PC-3 (cell line): ENCODE measurements around the gene ST6GALNAC5. TPM values are rescaled to one million over a fixed set of nuclear protein-coding genes. Genes with fewer than 3 reads are reported as not detected.

Source experiments
- ATAC-seq: fragments of 200-7000 bp; cut with Tn5 transposase; 2 replicates; pipeline ENCODE4 v1.9.1; 2020; ENCODE audit warnings: mild to moderate bottlenecking, moderate library complexity
- BruUV-seq: library from RNA; stranded (reverse); fragments of 400-500 nt; replicated peaks from 2 replicates; lab custom pipeline; 2021; lab: Mats Ljungman, UMichigan
- CTCF ChIA-PET: fragments of 300-600 bp; sonication (Branson Sonifier 250); formaldehyde crosslinking; loops from one replicate; lab custom pipeline; 2022; ENCODE audit warnings: antibody characterized with exemption; lab: Charles Lee
- POLR2A ChIA-PET: fragments of 300-600 bp; sonication (Branson Sonifier 250); formaldehyde crosslinking; loops from one replicate; lab custom pipeline; 2022; ENCODE audit warnings: antibody characterized with exemption; ENCODE audit not compliant: unreplicated experiment; lab: Charles Lee
- DNase-seq: peaks from one replicate; pipeline ENCODE4 v3.0.0-alpha.2; 2015
- H2AFZ ChIP-seq: fragments of 300-600 bp; sonication (generic); 2 replicates; pipeline ENCODE4 v1.6.0; 2016; ENCODE audit warnings: antibody characterized with exemption, low read length
- H3F3A ChIP-seq: fragments of 300-600 bp; sonication (generic); one replicate; pipeline ENCODE4 v1.6.0; 2017; ENCODE audit warnings: antibody characterized with exemption, low read length, control low read depth, mild to moderate bottlenecking; ENCODE audit not compliant: unreplicated experiment
- H3K27ac ChIP-seq: fragments of 300-600 bp; sonication (generic); 2 replicates; pipeline ENCODE4 v1.5.1; 2016; ENCODE audit warnings: mild to moderate bottlenecking, low read length
- H3K27me3 ChIP-seq: fragments of 300-600 bp; sonication (generic); 2 replicates; pipeline ENCODE4 v1.6.1; 2016; ENCODE audit warnings: low read length, mixed read lengths
- H3K36me3 ChIP-seq: fragments of 300-600 bp; sonication (generic); 2 replicates; pipeline ENCODE4 v1.6.1; 2016; ENCODE audit warnings: low read depth, mixed run types, low read length, mixed read lengths
- H3K4me1 ChIP-seq: fragments of 300-600 bp; sonication (generic); 2 replicates; pipeline ENCODE4 v1.5.1; 2016; ENCODE audit warnings: low read length; ENCODE audit not compliant: insufficient read depth
- H3K4me2 ChIP-seq: fragments of 300-600 bp; sonication (generic); 2 replicates; pipeline ENCODE4 v1.6.0; 2016; ENCODE audit warnings: low read length
- H3K4me3 ChIP-seq: fragments of 300-600 bp; sonication (generic); 2 replicates; pipeline ENCODE4 v1.5.1; 2016; ENCODE audit warnings: mild to moderate bottlenecking, low read length, mixed read lengths
- H3K79me2 ChIP-seq: fragments of 300-600 bp; sonication (generic); 2 replicates; pipeline ENCODE4 v1.6.1; 2017; ENCODE audit warnings: low read length, mixed read lengths
- H3K9ac ChIP-seq: fragments of 300-600 bp; sonication (generic); 2 replicates; pipeline ENCODE4 v1.6.0; 2016; ENCODE audit warnings: mild to moderate bottlenecking, low read length
- H3K9me2 ChIP-seq: fragments of 300-600 bp; sonication (generic); replicated peaks from 2 replicates; pipeline ENCODE4 v1.6.1; 2016; ENCODE audit warnings: mixed run types, low read length, mixed read lengths
- H3K9me3 ChIP-seq: fragments of 300-600 bp; sonication (generic); 2 replicates; pipeline ENCODE4 v1.6.1; 2016; ENCODE audit warnings: low read length, mixed read lengths
- H4K20me1 ChIP-seq: fragments of 300-600 bp; sonication (generic); 2 replicates; pipeline ENCODE4 v1.6.1; 2016; ENCODE audit warnings: low read length, mixed read lengths
- EZH2 ChIP-seq: fragments of 300-600 bp; sonication (generic); IDR thresholded peaks from one replicate; pipeline ENCODE4 v1.6.1; 2017; ENCODE audit warnings: antibody characterized with exemption, mild to moderate bottlenecking, low read length; ENCODE audit not compliant: unreplicated experiment
- EZH2phosphoT487 ChIP-seq: fragments of 300-600 bp; sonication (generic); IDR thresholded peaks from 2 replicates; pipeline ENCODE4 v1.6.1; 2018; ENCODE audit warnings: mild to moderate bottlenecking, antibody characterized with exemption, low read length, borderline replicate concordance
- intact Hi-C: fragments of 100-400 bp; cut with micrococcal nuclease; formaldehyde crosslinking; loops from 2 replicates; pipeline ENCODE4 v1.9.0; 2023
- total RNA-seq: library from RNA; depleted of rRNA; stranded (reverse); fragments of >200 nt; gene quantifications from 2 replicates; pipeline ENCODE4 v1.2.3, GENCODE V29; 2014
- TF ChIP-seq, protein P1 (sequence below): fragments of 300-600 bp; sonication (generic); conservative IDR thresholded peaks from 2 replicates; pipeline ENCODE4 v1.5.1; 2017; ENCODE audit warnings: antibody characterized with exemption, low read depth, mild to moderate bottlenecking, low read length

Gene ST6GALNAC5
- total RNA-seq, 1 experiment from 2014 or later, result 0.36 TPM

GRCh38 chr1:77015748-77016341 lies 148.6 kb downstream of the ST6GALNAC5 start:
- Histone ChIP-seq H3K9ac (no peak overlapping the region), H3K4me3 (no peak overlapping the region), H3K79me2 (no peaks in the 10 kb centered on the region), H3K4me1 (peaks cover 22% of the 10 kb centered on the region), H3K36me3 (no peaks in the 10 kb centered on the region), H3K27me3 (no peaks in the 10 kb centered on the region), H4K20me1 (no peaks in the 10 kb centered on the region), H3K9me3 (no peaks in the 10 kb centered on the region), H3K4me2 (no peak overlapping the region), H3K27ac (no peak overlapping the region), H2AFZ (no peak overlapping the region), H3F3A (no peaks in the 10 kb centered on the region), H3K9me2 (no peaks in the 10 kb centered on the region)
- BruUV-seq, result no TSS peak
- DNase-seq, result no peak
- ChIA-PET CTCF (no interaction called here), POLR2A (no interaction called here)
- ATAC-seq, result no peak
- TF ChIP-seq, protein P1, sequence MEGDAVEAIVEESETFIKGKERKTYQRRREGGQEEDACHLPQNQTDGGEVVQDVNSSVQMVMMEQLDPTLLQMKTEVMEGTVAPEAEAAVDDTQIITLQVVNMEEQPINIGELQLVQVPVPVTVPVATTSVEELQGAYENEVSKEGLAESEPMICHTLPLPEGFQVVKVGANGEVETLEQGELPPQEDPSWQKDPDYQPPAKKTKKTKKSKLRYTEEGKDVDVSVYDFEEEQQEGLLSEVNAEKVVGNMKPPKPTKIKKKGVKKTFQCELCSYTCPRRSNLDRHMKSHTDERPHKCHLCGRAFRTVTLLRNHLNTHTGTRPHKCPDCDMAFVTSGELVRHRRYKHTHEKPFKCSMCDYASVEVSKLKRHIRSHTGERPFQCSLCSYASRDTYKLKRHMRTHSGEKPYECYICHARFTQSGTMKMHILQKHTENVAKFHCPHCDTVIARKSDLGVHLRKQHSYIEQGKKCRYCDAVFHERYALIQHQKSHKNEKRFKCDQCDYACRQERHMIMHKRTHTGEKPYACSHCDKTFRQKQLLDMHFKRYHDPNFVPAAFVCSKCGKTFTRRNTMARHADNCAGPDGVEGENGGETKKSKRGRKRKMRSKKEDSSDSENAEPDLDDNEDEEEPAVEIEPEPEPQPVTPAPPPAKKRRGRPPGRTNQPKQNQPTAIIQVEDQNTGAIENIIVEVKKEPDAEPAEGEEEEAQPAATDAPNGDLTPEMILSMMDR, result no peak
- TF ChIP-seq EZH2 (no peak), EZH2phosphoT487 (no peak)
- intact Hi-C loops, result no loop called here

GRCh38 chr1:77016386-77016985 lies 149.2 kb downstream of the ST6GALNAC5 start:
- Histone ChIP-seq H2AFZ (no peak overlapping the region), H4K20me1 (no peaks in the 10 kb centered on the region), H3F3A (no peaks in the 10 kb centered on the region), H3K4me3 (no peak overlapping the region), H3K4me2 (no peak overlapping the region), H3K9me3 (no peaks in the 10 kb centered on the region), H3K27ac (no peak overlapping the region), H3K79me2 (no peaks in the 10 kb centered on the region), H3K9ac (no peak overlapping the region), H3K4me1 (peaks cover 22% of the 10 kb centered on the region), H3K27me3 (no peaks in the 10 kb centered on the region), H3K36me3 (no peaks in the 10 kb centered on the region), H3K9me2 (no peaks in the 10 kb centered on the region)
- no peak for TF ChIP-seq EZH2
- TF ChIP-seq, protein P1, result no peak
- no peak for TF ChIP-seq EZH2phosphoT487
- POLR2A ChIA-PET, result no interaction called here
- CTCF ChIA-PET, result no interaction called here
- no peak for DNase-seq
- no TSS peak for BruUV-seq
- ATAC-seq, result no peak
- intact Hi-C loops, result no loop called here

DNA sequence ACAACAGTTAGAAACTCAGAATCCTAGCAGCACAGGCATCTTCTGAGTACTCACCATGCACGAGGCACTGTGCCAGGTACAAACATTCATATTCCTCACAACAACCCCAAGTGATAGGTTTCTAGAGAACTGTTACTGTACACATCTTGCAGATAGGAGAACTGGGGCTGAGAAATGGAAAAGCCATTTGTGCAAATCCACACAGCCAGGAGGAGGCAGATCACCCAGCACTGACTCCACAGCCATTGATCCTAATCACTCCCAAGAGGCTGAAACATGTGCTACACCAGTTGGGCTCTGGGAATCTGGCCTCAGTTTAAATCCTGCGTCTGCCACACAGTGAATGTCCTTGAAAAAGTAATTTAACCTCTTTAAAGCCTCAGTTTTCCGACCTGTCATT lies 151.0 kb downstream of the ST6GALNAC5 start:
- Histone ChIP-seq H4K20me1 (no peaks in the 10 kb centered on the region), H3K9me3 (no peaks in the 10 kb centered on the region), H3K4me1 (peaks cover 22% of the 10 kb centered on the region), H3K79me2 (no peaks in the 10 kb centered on the region), H3K9ac (no peak overlapping the region), H3F3A (no peaks in the 10 kb centered on the region), H3K27ac (no peak overlapping the region), H3K27me3 (no peaks in the 10 kb centered on the region), H3K9me2 (no peaks in the 10 kb centered on the region), H3K4me2 (no peak overlapping the region), H2AFZ (no peak overlapping the region), H3K36me3 (no peaks in the 10 kb centered on the region), H3K4me3 (no peak overlapping the region)
- ChIA-PET POLR2A (no interaction called here), CTCF (no interaction called here)
- TF ChIP-seq, protein P1, result no peak
- TF ChIP-seq EZH2, result no peak
- TF ChIP-seq EZH2phosphoT487, result no peak
- BruUV-seq, result no TSS peak
- ATAC-seq, result no peak
- no peak for DNase-seq
- intact Hi-C loops, result no loop called here
